Nephron (organoid): Measurements from ENCODE around the gene HSD17B2.

Experiments
- H3K27ac Mint-ChIP-seq, 3 experiments: 2 replicates each; pipeline ENCODE4 v1.8.0; 2020; ENCODE audit warnings: mixed read lengths in 3 of 3, mild to moderate bottlenecking in 2 of 3, moderate library complexity in 1 of 3
- H3K27me3 Mint-ChIP-seq: 2 replicates; pipeline ENCODE4 v1.8.0; 2021; ENCODE audit warnings: low read depth, mild to moderate bottlenecking, moderate library complexity, mixed read lengths
- H3K36me3 Mint-ChIP-seq: 2 replicates; pipeline ENCODE4 v1.8.0; 2020; ENCODE audit warnings: low read depth, mixed read lengths
- H3K4me1 Mint-ChIP-seq: 2 replicates; pipeline ENCODE4 v1.8.0; 2020; ENCODE audit warnings: mixed read lengths
- H3K4me3 Mint-ChIP-seq, 3 experiments: 2 replicates each; pipeline ENCODE4 v1.8.0; 2020; ENCODE audit warnings: mild to moderate bottlenecking in 3 of 3, mixed read lengths in 3 of 3, moderate library complexity in 2 of 3
- H3K9me3 Mint-ChIP-seq: 2 replicates; pipeline ENCODE4 v1.8.0; 2020; ENCODE audit warnings: mixed read lengths
- TF ChIP-seq, protein P1 (sequence below), 3 experiments: fragments of 200-600 bp; sonication (generic); IDR thresholded peaks; one replicate each; pipeline ENCODE4 v1.5.0; 2021; ENCODE audit warnings: antibody characterized with exemption in 3 of 3; ENCODE audit not compliant: unreplicated experiment in 3 of 3

HSD17B2 gene

DNA sequence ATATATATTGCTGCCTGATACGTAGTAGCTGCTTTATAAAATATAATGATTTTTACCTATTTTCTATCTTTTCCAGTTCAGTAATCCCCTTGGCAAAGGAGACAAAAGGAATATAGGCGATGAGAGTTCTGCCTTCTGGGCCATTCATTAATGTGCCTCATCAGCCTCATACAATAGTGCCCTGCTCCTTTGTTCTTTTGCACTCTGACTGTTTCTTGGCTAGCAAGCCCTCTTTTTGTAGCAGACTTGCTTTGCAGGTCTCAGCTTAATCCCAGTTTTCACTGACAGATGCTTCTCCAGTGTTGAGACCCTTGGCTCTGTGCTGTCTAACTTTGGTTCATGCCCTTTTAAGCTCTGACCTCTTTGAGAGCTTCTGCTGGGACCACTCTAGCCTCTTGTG, 10.4 kb downstream of the HSD17B2 start:
- no peaks in the 10 kb centered on the region for H3K36me3 Mint-ChIP-seq
- TF ChIP-seq, protein P1, sequence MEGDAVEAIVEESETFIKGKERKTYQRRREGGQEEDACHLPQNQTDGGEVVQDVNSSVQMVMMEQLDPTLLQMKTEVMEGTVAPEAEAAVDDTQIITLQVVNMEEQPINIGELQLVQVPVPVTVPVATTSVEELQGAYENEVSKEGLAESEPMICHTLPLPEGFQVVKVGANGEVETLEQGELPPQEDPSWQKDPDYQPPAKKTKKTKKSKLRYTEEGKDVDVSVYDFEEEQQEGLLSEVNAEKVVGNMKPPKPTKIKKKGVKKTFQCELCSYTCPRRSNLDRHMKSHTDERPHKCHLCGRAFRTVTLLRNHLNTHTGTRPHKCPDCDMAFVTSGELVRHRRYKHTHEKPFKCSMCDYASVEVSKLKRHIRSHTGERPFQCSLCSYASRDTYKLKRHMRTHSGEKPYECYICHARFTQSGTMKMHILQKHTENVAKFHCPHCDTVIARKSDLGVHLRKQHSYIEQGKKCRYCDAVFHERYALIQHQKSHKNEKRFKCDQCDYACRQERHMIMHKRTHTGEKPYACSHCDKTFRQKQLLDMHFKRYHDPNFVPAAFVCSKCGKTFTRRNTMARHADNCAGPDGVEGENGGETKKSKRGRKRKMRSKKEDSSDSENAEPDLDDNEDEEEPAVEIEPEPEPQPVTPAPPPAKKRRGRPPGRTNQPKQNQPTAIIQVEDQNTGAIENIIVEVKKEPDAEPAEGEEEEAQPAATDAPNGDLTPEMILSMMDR (IDR thresholded peaks at IDR 0.05; ENCODE audit: unreplicated experiment in 3 of 3), result no peak
- H3K4me1 Mint-ChIP-seq, result peaks cover 16% of the 10 kb centered on the region
- peaks cover 12% of the 10 kb centered on the region for H3K27me3 Mint-ChIP-seq
- no peak overlapping the region for H3K4me3 Mint-ChIP-seq
- H3K27ac Mint-ChIP-seq, result peak overlapping the region in 2 of 3 experiments; percentile 32 to 44
- H3K9me3 Mint-ChIP-seq, result no peaks in the 10 kb centered on the region

DNA sequence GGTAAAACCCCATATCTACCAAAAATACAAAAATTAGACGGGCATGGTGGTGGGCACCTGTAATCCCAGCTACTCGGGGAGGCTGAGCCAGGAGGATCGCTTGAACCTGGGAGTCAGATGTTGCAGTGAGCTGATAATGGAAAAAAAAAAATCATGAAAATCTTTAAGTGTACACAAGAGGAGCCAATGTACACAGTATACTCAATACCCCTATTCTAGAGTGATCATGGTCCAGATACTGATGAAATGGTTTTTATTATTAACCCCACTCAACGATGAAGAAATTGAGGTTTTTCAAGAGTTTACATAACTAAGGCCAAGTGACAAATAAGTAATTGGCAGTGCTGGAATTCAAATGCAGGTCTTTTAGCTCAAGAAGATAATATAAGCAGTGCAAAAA, 11.5 kb downstream of the HSD17B2 start:
- no peaks in the 10 kb centered on the region for H3K36me3 Mint-ChIP-seq
- H3K4me1 Mint-ChIP-seq, result peaks cover 16% of the 10 kb centered on the region
- no peak overlapping the region for H3K27ac Mint-ChIP-seq
- H3K27me3 Mint-ChIP-seq, result peaks cover 12% of the 10 kb centered on the region
- H3K4me3 Mint-ChIP-seq, result no peak overlapping the region
- no peaks in the 10 kb centered on the region for H3K9me3 Mint-ChIP-seq
- TF ChIP-seq, protein P1 (IDR thresholded peaks at IDR 0.05; ENCODE audit: unreplicated experiment in 3 of 3), result no peak

DNA sequence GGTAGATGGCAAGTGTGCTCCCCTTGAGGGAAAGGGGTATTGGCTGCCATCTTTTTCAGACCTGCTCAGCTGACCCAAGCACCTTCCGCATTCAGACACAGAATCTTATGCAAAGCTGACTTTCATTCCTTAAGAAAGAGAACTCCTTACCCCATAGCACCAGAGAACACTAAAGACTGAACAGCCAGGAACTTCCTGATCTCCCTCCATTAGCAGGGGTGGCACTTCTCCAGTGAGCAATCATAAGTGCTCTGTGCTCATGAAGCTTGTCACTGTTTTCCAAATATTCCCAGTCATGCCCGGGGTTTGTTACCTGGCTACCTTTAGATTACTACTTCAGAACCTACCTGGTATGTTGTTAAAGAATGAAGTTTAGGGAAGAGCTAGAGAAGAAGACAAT, 11.9 kb downstream of the HSD17B2 start:
- TF ChIP-seq, protein P1 (IDR thresholded peaks at IDR 0.05; ENCODE audit: unreplicated experiment in 3 of 3), result no peak
- Mint-ChIP-seq H3K4me3 (no peak overlapping the region), H3K27ac (no peak overlapping the region), H3K27me3 (peaks cover 12% of the 10 kb centered on the region), H3K36me3 (no peaks in the 10 kb centered on the region), H3K9me3 (no peaks in the 10 kb centered on the region), H3K4me1 (peaks cover 16% of the 10 kb centered on the region)

DNA sequence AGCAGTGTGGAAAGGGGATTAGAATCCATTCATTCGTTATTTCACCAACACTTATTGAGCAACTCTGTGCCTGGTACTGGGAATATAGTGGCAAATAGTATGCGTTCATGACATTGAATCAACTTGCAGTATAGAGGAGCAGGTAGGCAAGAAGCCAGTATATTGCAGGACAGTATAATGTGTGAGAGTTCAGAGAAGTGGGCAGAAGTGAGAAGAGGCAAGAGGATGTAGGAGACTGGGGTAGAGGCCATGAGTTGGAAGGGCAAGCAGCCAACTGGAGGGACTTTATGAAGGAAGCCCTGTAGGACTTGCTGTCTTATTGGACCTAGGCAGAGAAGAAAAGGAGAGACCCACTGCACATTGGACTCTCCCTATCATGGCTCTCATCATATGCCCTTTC, 12.3 kb downstream of the HSD17B2 start:
- Mint-ChIP-seq H3K4me1 (peaks cover 16% of the 10 kb centered on the region), H3K9me3 (no peaks in the 10 kb centered on the region)
- TF ChIP-seq, protein P1 (IDR thresholded peaks at IDR 0.05; ENCODE audit: unreplicated experiment in 3 of 3), result no peak

DNA sequence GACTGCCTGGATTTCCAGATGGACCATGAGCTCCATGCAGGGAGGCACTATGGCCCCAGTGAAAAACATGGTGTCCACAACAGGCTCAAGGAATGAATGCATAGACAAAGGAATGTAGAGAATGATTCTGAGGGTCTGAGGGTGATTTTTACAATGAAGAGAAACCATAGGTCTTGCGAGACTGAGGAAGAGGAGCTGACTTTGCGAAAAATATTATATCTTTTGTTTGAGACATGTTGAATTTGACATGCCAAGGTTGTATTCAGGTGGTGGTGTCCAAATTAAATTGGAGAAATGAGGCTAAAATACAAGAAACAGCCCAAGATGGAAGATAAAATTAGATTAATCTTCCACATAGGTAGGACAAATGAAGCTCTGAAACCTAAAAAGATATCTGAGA, 12.7 kb downstream of the HSD17B2 start:
- TF ChIP-seq, protein P1 (IDR thresholded peaks at IDR 0.05; ENCODE audit: unreplicated experiment in 3 of 3), result no peak
- Mint-ChIP-seq H3K4me3 (no peak overlapping the region), H3K4me1 (peaks cover 16% of the 10 kb centered on the region), H3K36me3 (no peaks in the 10 kb centered on the region), H3K27me3 (peaks cover 15% of the 10 kb centered on the region), H3K27ac (no peak overlapping the region), H3K9me3 (no peaks in the 10 kb centered on the region)

More for the DNA sequence above, 12.3 kb downstream of the HSD17B2 start:
- H3K27ac Mint-ChIP-seq, result no peak overlapping the region
- H3K36me3 Mint-ChIP-seq, result no peaks in the 10 kb centered on the region
- H3K27me3 Mint-ChIP-seq, result peaks cover 12% of the 10 kb centered on the region
- no peak overlapping the region for H3K4me3 Mint-ChIP-seq

DNA sequence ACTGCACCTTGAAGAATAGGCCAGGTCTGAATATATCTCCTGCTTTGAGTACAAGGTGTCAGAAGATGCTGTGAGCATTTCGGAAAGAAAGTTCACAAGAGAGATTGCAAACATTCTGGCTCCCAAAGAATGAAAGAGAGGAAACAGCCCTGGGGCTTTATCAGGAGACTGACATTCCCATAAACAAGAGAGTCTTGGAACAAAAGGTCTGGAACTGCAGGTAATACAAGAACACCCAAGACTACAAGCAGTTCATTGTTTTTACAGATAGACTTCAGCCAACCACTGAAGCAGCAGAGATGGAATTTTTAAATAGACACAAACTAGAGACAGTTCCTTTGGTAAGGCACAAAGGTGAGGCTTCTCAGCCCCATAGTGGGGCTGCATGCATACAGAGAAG, 14.4 kb downstream of the HSD17B2 start:
- TF ChIP-seq, protein P1 (IDR thresholded peaks at IDR 0.05; ENCODE audit: unreplicated experiment in 3 of 3), result no peak
- Mint-ChIP-seq H3K27ac (no peak overlapping the region), H3K36me3 (no peaks in the 10 kb centered on the region), H3K9me3 (no peaks in the 10 kb centered on the region), H3K4me3 (no peak overlapping the region), H3K27me3 (peaks cover 18% of the 10 kb centered on the region), H3K4me1 (peaks cover 8% of the 10 kb centered on the region)
